Lung (tissue), 12 donors: Measurements from ENCODE around the gene PRSS48. TPM values are rescaled to one million over a fixed set of nuclear protein-coding genes. Genes with fewer than 3 reads are reported as not detected.
A peak's percentile ranks its signal among the peaks of the same experiment; 100 is the strongest.

ENCODE experiments used
- ATAC-seq: fragments of 200-7000 bp; cut with Tn5 transposase; one replicate; pipeline ENCODE4 v1.9.1; 2020; ENCODE audit warnings: moderate number of reproducible peaks; ENCODE audit not compliant: insufficient read depth, low FRiP score
- DNase-seq, 3 donors: peaks; one replicate each; pipeline ENCODE4 v3.0.0-alpha.2; 2013 to 2017
- H3K27ac ChIP-seq, 2 donors: one replicate each; pipeline ENCODE4 v1.5.1; 2013; ENCODE audit warnings: mild to moderate bottlenecking in 2 of 2, moderate library complexity in 2 of 2, control low read depth in 1 of 2, inconsistent platforms in 1 of 2, low read depth in 1 of 2, low read length in 1 of 2
- H3K27me3 ChIP-seq, 3 donors: one replicate each; pipeline ENCODE4 v1.5.1; 2013; ENCODE audit warnings: low read length in 2 of 3; ENCODE audit not compliant: control insufficient read depth in 3 of 3, insufficient read depth in 3 of 3
- H3K36me3 ChIP-seq, 4 donors: one replicate each; pipeline ENCODE4 v1.5.1; 2013; ENCODE audit warnings: low read length in 4 of 4, mild to moderate bottlenecking in 1 of 4, moderate library complexity in 1 of 4; ENCODE audit not compliant: control insufficient read depth in 4 of 4, insufficient read depth in 4 of 4
- H3K4me1 ChIP-seq, 5 donors: one replicate each; pipeline ENCODE4 v1.5.1; 2013; ENCODE audit warnings: low read length in 5 of 5, mild to moderate bottlenecking in 2 of 5, moderate library complexity in 1 of 5; ENCODE audit not compliant: control insufficient read depth in 5 of 5, insufficient read depth in 5 of 5
- H3K4me3 ChIP-seq: one replicate; pipeline ENCODE4 v1.5.1; 2013; ENCODE audit warnings: mild to moderate bottlenecking, control low read depth, moderate library complexity
- H3K9ac ChIP-seq, 2 donors: one replicate each; pipeline ENCODE4 v1.5.1; 2013; ENCODE audit warnings: low read length in 2 of 2, control low read depth in 1 of 2; ENCODE audit not compliant: insufficient read depth in 1 of 2
- H3K9me3 ChIP-seq, 4 donors: one replicate each; pipeline ENCODE4 v1.5.1; 2013; ENCODE audit warnings: low read length in 3 of 4, mild to moderate bottlenecking in 1 of 4, moderate library complexity in 1 of 4; ENCODE audit not compliant: control insufficient read depth in 4 of 4, insufficient read depth in 3 of 4
- WGBS, 2 donors: extraction: QIAGEN DNeasy Blood & Tissue Kit; methylation state at CpG; one replicate each; pipeline ENCODE4 v1.1.7; 2013; 5-methylcytosine and 5-hydroxymethylcytosine counted together
- polyA plus RNA-seq, 2 donors: library from polyadenylated mRNA; stranded (reverse); fragments of 200-250 nt; gene quantifications; one replicate each; pipeline ENCODE4 v1.2.1, GENCODE V29; 2013
- total RNA-seq, 2 donors: library from RNA; depleted of rRNA in 1 of 2; stranded (reverse); fragments of >200 nt in 1 of 2; gene quantifications; one replicate each; pipeline ENCODE4 v1.2.1, GENCODE V29; 2014 to 2021
- TF ChIP-seq, protein P1 (sequence below): IDR thresholded peaks from 2 replicates; pipeline ENCODE4 v1.5.1; 2012; ENCODE audit warnings: mild to moderate bottlenecking; ENCODE audit errors: control extremely low read depth, extremely low read depth
- donor health status: control.
- donor health status: control.
- donor health status: Bipolar disorder and iron deficiency.
- donor health status: healthy.
- donor health status: DM: yes; HTN: yes; CAD: no.

Gene PRSS48
- total and polyA plus RNA-seq, 4 donors = not detected

DNA sequence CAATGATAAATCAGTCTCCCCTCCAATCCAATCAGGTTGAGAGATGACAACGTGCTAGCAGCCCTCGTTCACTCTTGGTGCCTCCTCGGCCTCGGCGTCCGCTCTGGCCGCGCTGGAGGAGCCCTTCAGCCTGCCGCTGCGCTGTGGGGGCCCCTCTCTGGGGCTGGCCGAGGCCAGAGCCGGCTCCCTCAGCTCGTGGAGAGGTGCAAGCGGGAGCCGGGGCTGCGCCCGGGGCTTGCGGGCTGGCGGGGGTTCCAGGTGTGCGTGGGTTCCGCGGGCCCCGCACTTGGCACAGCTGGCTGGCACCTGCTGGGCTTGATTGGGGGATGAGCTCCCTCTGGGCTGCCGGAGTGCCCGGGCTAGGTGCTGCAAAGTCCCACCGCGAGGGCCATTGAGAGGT, 40.9 kb upstream of the PRSS48 start:
- H3K9me3 ChIP-seq = peaks cover 0 to 1% (median 0%) of the 10 kb centered on the region in 4 donors
- H3K4me1 ChIP-seq = peaks cover 0 to 11% (median 4%) of the 10 kb centered on the region in 5 donors

DNA sequence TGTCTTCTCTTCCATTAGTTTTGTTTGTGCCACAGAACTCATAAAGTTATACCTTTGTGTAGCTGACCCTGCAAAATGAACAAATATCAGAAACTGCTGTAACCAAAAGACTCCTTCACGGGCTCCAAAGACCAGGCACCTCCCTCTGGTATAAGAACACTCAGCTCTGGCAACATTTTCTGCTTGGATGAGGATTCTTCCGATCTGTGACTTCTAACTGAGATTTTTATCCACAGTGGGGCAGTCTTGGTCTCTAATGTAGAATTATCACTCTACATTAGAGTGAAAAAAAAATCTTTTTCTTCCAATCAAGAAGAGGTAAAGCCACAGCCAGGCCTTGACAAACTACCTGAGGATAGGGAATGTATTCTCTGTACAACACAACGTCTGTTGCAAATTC, 38.5 kb upstream of the PRSS48 start:
- peak in 2 of 3 donors; percentile 64 to 77 for DNase-seq
- H3K36me3 ChIP-seq = no peaks in the 10 kb centered on the region
- H3K27me3 ChIP-seq = no peaks in the 10 kb centered on the region
- WGBS, 2 donors = 38 to 53% methylated on average over 3 of the region's 3 CpGs
- H3K27ac ChIP-seq = no peak overlapping the region
- H3K9me3 ChIP-seq = peaks cover 0 to 1% (median 0%) of the 10 kb centered on the region in 4 donors
- peaks cover 0 to 6% (median 4%) of the 10 kb centered on the region in 5 donors for H3K4me1 ChIP-seq
- no peak overlapping the region for H3K4me3 ChIP-seq
- TF ChIP-seq, protein P1, sequence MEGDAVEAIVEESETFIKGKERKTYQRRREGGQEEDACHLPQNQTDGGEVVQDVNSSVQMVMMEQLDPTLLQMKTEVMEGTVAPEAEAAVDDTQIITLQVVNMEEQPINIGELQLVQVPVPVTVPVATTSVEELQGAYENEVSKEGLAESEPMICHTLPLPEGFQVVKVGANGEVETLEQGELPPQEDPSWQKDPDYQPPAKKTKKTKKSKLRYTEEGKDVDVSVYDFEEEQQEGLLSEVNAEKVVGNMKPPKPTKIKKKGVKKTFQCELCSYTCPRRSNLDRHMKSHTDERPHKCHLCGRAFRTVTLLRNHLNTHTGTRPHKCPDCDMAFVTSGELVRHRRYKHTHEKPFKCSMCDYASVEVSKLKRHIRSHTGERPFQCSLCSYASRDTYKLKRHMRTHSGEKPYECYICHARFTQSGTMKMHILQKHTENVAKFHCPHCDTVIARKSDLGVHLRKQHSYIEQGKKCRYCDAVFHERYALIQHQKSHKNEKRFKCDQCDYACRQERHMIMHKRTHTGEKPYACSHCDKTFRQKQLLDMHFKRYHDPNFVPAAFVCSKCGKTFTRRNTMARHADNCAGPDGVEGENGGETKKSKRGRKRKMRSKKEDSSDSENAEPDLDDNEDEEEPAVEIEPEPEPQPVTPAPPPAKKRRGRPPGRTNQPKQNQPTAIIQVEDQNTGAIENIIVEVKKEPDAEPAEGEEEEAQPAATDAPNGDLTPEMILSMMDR = no peak
- ATAC-seq = no peak
- no peak overlapping the region for H3K9ac ChIP-seq

More for the DNA sequence above, 40.9 kb upstream of the PRSS48 start:
- TF ChIP-seq, protein P1 = no peak
- Histone ChIP-seq H3K27me3 (no peaks in the 10 kb centered on the region), H3K27ac (no peak overlapping the region), H3K4me3 (no peak overlapping the region), H3K9ac (no peak overlapping the region), H3K36me3 (no peaks in the 10 kb centered on the region)
- 97 to 98% methylated on average over 27 of the region's 27 CpGs for WGBS, 2 donors
- ATAC-seq (no peak), DNase-seq (no peak)

- H3K27ac ChIP-seq = no peak overlapping the region
- peaks cover 0 to 6% (median 0%) of the 10 kb centered on the region in 5 donors for H3K4me1 ChIP-seq
- H3K9me3 ChIP-seq = peaks cover 0 to 1% (median 0%) of the 10 kb centered on the region in 4 donors
- no peak for ATAC-seq
- TF ChIP-seq, protein P1 = no peak
- no peaks in the 10 kb centered on the region for H3K27me3 ChIP-seq
- WGBS, 2 donors = 84 to 87% methylated on average over 3 of the region's 3 CpGs
- H3K36me3 ChIP-seq = no peaks in the 10 kb centered on the region
- no peak for DNase-seq
- H3K4me3 ChIP-seq = no peak overlapping the region
- H3K9ac ChIP-seq = no peak overlapping the region
Observed at GRCh38 chr4:151239608-151240007, 37.4 kb upstream of the PRSS48 start.

- no peaks in the 10 kb centered on the region for H3K36me3 ChIP-seq
- H3K9ac ChIP-seq = no peak overlapping the region
- WGBS, 2 donors = 98 to 99% methylated on average over 2 of the region's 2 CpGs
- no peak for ATAC-seq
- no peak for DNase-seq
- peaks cover 0 to 6% (median 0%) of the 10 kb centered on the region in 5 donors for H3K4me1 ChIP-seq
- no peak overlapping the region for H3K27ac ChIP-seq
- no peaks in the 10 kb centered on the region for H3K27me3 ChIP-seq
- H3K4me3 ChIP-seq = no peak overlapping the region
- no peaks in the 10 kb centered on the region for H3K9me3 ChIP-seq
- TF ChIP-seq, protein P1 = no peak
Observed at GRCh38 chr4:151242305-151242704, 34.7 kb upstream of the PRSS48 start.
